Measurements from ENCODE around the gene MRPL2. TPM values are rescaled to one million over a fixed set of nuclear protein-coding genes. Genes with fewer than 3 reads are reported as not detected.
A peak's percentile ranks its signal among the peaks of the same experiment; 100 is the strongest.

Gene MRPL2
- total RNA-seq, 1 experiment from 2014 or later = 123 TPM

DNA sequence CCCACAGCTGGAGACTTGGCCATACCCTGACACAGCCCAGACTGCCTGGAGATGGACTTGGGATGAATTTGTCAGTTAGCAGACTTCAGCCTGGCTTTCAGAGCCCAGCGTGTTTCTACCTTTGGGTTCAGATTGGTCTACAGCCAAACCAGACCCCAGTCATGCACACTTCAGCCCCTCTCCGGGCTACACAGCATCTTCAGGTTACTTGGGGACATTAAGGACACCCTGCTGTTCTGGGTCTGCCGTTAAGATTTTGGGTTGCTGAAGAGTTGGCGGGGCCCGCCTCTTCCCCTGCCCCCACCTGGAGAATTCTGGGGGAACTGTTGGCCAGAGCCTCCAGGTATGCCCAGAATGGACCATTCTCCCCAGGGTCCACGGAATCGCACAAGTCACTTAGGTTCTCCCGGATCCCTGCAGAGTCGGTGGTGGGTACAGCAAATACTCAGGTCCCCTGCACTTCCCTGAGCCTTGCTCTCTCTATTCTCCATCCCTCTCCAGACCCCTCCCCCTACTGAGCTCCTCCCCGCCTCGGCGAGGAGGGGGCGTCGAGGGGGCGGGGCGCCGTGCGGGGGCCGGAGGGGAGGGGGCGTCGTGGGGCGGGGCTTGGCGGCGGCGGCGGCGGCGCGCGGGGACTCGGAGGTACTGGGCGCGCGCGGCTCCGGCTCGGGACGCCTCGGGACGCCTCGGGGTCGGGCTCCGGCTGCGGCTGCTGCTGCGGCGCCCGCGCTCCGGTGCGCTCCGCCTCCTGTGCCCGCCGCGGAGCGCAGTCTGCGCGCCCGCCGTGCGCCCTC lies 16.6 kb upstream of the MRPL2 start, which contains the start of gene PTK7:
Gene PTK7 (plus strand): TSS at position 645 of the 794 bp plus-strand sequence. CDS start 175 bp downstream, outside the sequence.
- ChIA-PET POLR2A (interaction anchor here (0.7 to 2.0 kb wide), 3 partner anchors 14 to 92 kb away, joined by 3 to 8 read pairs (median 5); partner anchors contain the start of genes CUL7 and PPP2R5D), RAD21 (ENCODE audit: low non-redundant PET in 1 of 2, low total read pairs in 2 of 2, uncharacterized antibody in 2 of 2, unreplicated experiment in 2 of 2) (interaction anchor here in 1 of 2 experiments (0.7 to 1.0 kb wide), 2 partner anchors 22 to 50 kb away, joined by 3 read pairs; partner anchors contain the start of gene CUL7), CTCF (interaction anchor here (1.6 to 3.0 kb wide), 2 partner anchors 17 to 68 kb away, joined by 5 to 10 read pairs; partner anchors contain the start of genes KLC4 and MRPL2)
- ATAC-seq (peak; percentile 80), DNase-seq (ENCODE audit: low read depth, low spot score) (no peak)
- Histone ChIP-seq H3K36me3 (ENCODE audit: control insufficient read depth in 1 of 2, insufficient read depth in 2 of 2, low read length in 2 of 2) (no peaks in the 10 kb centered on the region; a peak in 1 of 4 replicates), H3K79me2 (ENCODE audit: insufficient read depth, low read length) (peaks cover 42% of the 10 kb centered on the region), H3K9me3 (ENCODE audit: control insufficient read depth in 1 of 2, insufficient read depth in 1 of 2, low read depth in 1 of 2, low read length in 2 of 2) (no peaks in the 10 kb centered on the region), H3K9ac (ENCODE audit: low read length) (peak within 1 kb of the TSS; percentile 95), H3K27ac (ENCODE audit: low read depth, low read length) (peak within 1 kb of the TSS; percentile 86), H3K4me1 (ENCODE audit: control insufficient read depth in 1 of 2, insufficient read depth in 2 of 2, low read length in 2 of 2) (peaks cover 17 to 27% of the 10 kb centered on the region in 2 experiments), H3K4me2 (ENCODE audit: low read length) (peak within 1 kb of the TSS; percentile 82), H3K4me3 (replicated peaks in 1 of 2; ENCODE audit: low read depth in 1 of 2, low read length in 2 of 2) (peak within 1 kb of the TSS; percentile 89 to 98), H4K20me1 (ENCODE audit: insufficient read depth) (no peaks in the 10 kb centered on the region), H3K27me3 (ENCODE audit: insufficient read depth, low read length) (no peaks in the 10 kb centered on the region), H2AFZ (ENCODE audit: low read depth, low read length, poor library complexity, severe bottlenecking) (no peak within 1 kb of the TSS), H3K9me2 (ENCODE audit: insufficient read depth) (no peaks in the 10 kb centered on the region)
- TSS peak; percentile 27 for BruUV-seq (replicated peaks)
- TF ChIP-seq ELF1 (IDR thresholded peaks at IDR 0.05; ENCODE audit: borderline replicate concordance, low read depth) = no peak
- TF ChIP-seq EZH2phosphoT487 (IDR thresholded peaks at IDR 0.05; ENCODE audit: borderline replicate concordance) = no peak
- TF ChIP-seq REST (IDR thresholded peaks at IDR 0.05; ENCODE audit: low read depth) = no peak
- TF ChIP-seq ZNF274 (IDR thresholded peaks at IDR 0.05; ENCODE audit: low read depth, low read length) = no peak
- TF ChIP-seq POLR2AphosphoS5 (IDR thresholded peaks at IDR 0.05; ENCODE audit: low read depth, low read length) = peak; percentile 67
- TF ChIP-seq SP1 (IDR thresholded peaks at IDR 0.05; ENCODE audit: low read depth) = no peak
- 0 out of 2 replicates have a peak, but pooled peaks have one; percentile 64 for TF ChIP-seq EGR1 (IDR thresholded peaks at IDR 0.05; ENCODE audit: low read depth)
- intact Hi-C loops (cut with micrococcal nuclease) = loop anchor here (5.0 kb wide), 1 partner anchor 46 kb away; no protein-coding TSS in a partner anchor

Measured in HCT116 (cell line).